Measurements from ENCODE around the gene CREB3L1.

DNA sequence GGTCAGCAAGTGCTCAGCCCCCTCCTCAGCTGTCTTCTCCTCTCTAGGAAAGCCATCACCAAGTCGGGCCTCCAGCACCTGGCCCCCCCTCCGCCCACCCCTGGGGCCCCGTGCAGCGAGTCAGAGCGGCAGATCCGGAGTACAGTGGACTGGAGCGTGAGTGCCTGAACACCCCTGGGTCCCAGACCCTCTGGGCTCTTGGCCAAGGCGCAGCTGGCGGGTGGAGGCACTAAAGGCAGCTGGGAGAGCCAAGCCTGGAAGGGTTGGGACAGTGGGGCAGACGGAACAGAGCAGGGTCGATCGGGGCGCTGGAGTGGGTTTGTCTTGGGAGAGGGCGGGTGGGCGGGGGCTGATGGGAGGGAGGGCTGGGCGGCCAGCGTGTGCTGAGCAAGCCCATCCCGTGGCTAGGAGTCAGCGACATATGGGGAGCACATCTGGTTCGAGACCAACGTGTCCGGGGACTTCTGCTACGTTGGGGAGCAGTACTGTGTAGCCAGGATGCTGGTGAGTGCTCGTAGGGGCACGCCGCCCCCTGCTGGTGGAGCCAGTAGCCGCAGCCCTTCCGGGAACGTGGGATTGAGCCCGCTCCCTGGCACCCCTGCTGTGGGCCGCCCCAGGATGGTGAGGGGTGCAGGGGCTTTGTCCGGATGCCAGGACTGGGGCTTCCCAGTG is 89.9 kb downstream of the CREB3L1 start:
- TF ChIP-seq, protein P1, sequence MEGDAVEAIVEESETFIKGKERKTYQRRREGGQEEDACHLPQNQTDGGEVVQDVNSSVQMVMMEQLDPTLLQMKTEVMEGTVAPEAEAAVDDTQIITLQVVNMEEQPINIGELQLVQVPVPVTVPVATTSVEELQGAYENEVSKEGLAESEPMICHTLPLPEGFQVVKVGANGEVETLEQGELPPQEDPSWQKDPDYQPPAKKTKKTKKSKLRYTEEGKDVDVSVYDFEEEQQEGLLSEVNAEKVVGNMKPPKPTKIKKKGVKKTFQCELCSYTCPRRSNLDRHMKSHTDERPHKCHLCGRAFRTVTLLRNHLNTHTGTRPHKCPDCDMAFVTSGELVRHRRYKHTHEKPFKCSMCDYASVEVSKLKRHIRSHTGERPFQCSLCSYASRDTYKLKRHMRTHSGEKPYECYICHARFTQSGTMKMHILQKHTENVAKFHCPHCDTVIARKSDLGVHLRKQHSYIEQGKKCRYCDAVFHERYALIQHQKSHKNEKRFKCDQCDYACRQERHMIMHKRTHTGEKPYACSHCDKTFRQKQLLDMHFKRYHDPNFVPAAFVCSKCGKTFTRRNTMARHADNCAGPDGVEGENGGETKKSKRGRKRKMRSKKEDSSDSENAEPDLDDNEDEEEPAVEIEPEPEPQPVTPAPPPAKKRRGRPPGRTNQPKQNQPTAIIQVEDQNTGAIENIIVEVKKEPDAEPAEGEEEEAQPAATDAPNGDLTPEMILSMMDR (IDR thresholded peaks at IDR 0.05; ENCODE audit: low read depth, low read length, poor library complexity, severe bottlenecking), result peak; percentile 86
- no peak for TF ChIP-seq EZH2phosphoT487 (IDR thresholded peaks at IDR 0.05; ENCODE audit: borderline replicate concordance, low read length)

Measured in DOHH2 (cell line).